HepG2 (cell line): ENCODE data around the gene ZMYND10. TPM values are rescaled to one million over a fixed set of nuclear protein-coding genes. Genes with fewer than 3 reads are reported as not detected.

Experiments
- KLF11 ChIP-seq: IDR thresholded peaks from 2 replicates; pipeline ENCODE4 v1.6.1; 2016; ENCODE audit warnings: missing compliant biosample characterization
- KLF16 ChIP-seq, 2 experiments: sonication (generic) in 1 of 2; formaldehyde crosslinking in 1 of 2; IDR thresholded peaks; 2 replicates each; pipeline versions ENCODE4 v1.6.1 to v1.8.0; 2016 to 2023; ENCODE audit warnings: missing genetic modification reagents in 2 of 2, missing compliant biosample characterization in 1 of 2
- LBX2 ChIP-seq: sonication (generic); formaldehyde crosslinking; IDR thresholded peaks from 2 replicates; pipeline ENCODE4 v1.5.0; 2020; ENCODE audit warnings: missing genetic modification reagents, mild to moderate bottlenecking, borderline replicate concordance
- NR2C2 ChIP-seq: sonication (generic); formaldehyde crosslinking; IDR thresholded peaks from 2 replicates; pipeline ENCODE4 v1.4.0; 2020; ENCODE audit warnings: missing genetic modification reagents, mild to moderate bottlenecking, moderate library complexity, borderline replicate concordance
- POLR2AphosphoS2 ChIP-seq: IDR thresholded peaks from 2 replicates; pipeline ENCODE4 v1.6.1; 2011; ENCODE audit warnings: low read depth, low read length, improper control_type of control experiment
- RXRB ChIP-seq: IDR thresholded peaks from 2 replicates; pipeline ENCODE4 v1.6.1; 2016; ENCODE audit warnings: borderline replicate concordance, missing genetic modification reagents, missing compliant biosample characterization
- TBX3 ChIP-seq: fragments of 450-650 bp; IDR thresholded peaks from 2 replicates; pipeline ENCODE4 v1.6.1; 2017; ENCODE audit warnings: antibody characterized with exemption, mild to moderate bottlenecking, inconsistent platforms, borderline replicate concordance
- YY1 ChIP-seq: IDR thresholded peaks from 2 replicates; pipeline ENCODE4 v1.6.1; 2011; ENCODE audit warnings: low read length, low read depth, moderate library complexity, mild to moderate bottlenecking; ENCODE audit not compliant: insufficient read depth, insufficient replicate concordance
- ZBTB38 ChIP-seq: sonication (generic); formaldehyde crosslinking; IDR thresholded peaks from 2 replicates; pipeline ENCODE4 v1.5.1; 2020; ENCODE audit warnings: mild to moderate bottlenecking, missing genetic modification reagents
- ZEB1 ChIP-seq: IDR thresholded peaks from 2 replicates; pipeline ENCODE4 v1.6.1; 2012; ENCODE audit warnings: mild to moderate bottlenecking, low read depth, inconsistent platforms; ENCODE audit not compliant: insufficient replicate concordance
- ZFAT ChIP-seq: sonication (generic); formaldehyde crosslinking; conservative IDR thresholded peaks from 2 replicates; pipeline ENCODE4 v1.8.1; 2023; ENCODE audit warnings: missing genetic modification reagents, inconsistent platforms
- ZFP36L1 ChIP-seq: sonication (generic); formaldehyde crosslinking; IDR thresholded peaks from 2 replicates; pipeline ENCODE4 v1.8.0; 2022; ENCODE audit warnings: mild to moderate bottlenecking, missing genetic modification reagents, moderate library complexity
- ZIK1 ChIP-seq: sonication (generic); formaldehyde crosslinking; IDR thresholded peaks from 2 replicates; pipeline ENCODE4 v1.5.0; 2020; ENCODE audit warnings: mild to moderate bottlenecking, low read depth, missing genetic modification reagents, borderline replicate concordance
- ZKSCAN5 ChIP-seq: sonication (generic); formaldehyde crosslinking; IDR thresholded peaks from 2 replicates; pipeline ENCODE4 v1.5.1; 2020; ENCODE audit warnings: mild to moderate bottlenecking, missing genetic modification reagents
- ZNF143 ChIP-seq: sonication (generic); formaldehyde crosslinking; IDR thresholded peaks from 2 replicates; pipeline ENCODE4 v1.4.0; 2020; ENCODE audit warnings: missing genetic modification reagents
- ZNF737 ChIP-seq: sonication (generic); formaldehyde crosslinking; IDR thresholded peaks from 2 replicates; pipeline ENCODE4 v1.5.0; 2020; ENCODE audit warnings: missing genetic modification reagents, mild to moderate bottlenecking, borderline replicate concordance
- polyA plus RNA-seq, 8 experiments: library from polyadenylated mRNA; depleted of rRNA in 3 of 8; stranded (reverse) in 7 of 8; unstranded in 1 of 8; fragments of >200 nt; fragmentation: Illumina TruSeq in 4 of 8; extraction: Trizol in 4 of 8; gene quantifications; 2 replicates each; pipeline versions ENCODE4 v1.2.1 to v1.2.3, GENCODE V29; 2011 to 2016; ENCODE audit warnings: low read depth in 4 of 8, missing spikeins in 1 of 8, mixed read lengths in 1 of 8; ENCODE audit not compliant: insufficient read depth in 1 of 8
- total RNA-seq, 5 experiments: library from RNA; depleted of rRNA; stranded (reverse); fragments of >200 nt; fragmentation: Illumina TruSeq; extraction: Trizol; gene quantifications; 2 replicates each; pipeline ENCODE4 v1.2.3, GENCODE V29; 2016; ENCODE audit warnings: low read depth in 1 of 5
- TF ChIP-seq, protein P1 (sequence below), 2 experiments: IDR thresholded peaks; 2 replicates each; pipeline ENCODE4 v1.6.1; 2011 to 2012; ENCODE audit warnings: low read length in 2 of 2, borderline replicate concordance in 1 of 2, low read depth in 1 of 2, mild to moderate bottlenecking in 1 of 2, moderate library complexity in 1 of 2
- TF ChIP-seq, protein P2 (sequence below): sonication (generic); formaldehyde crosslinking; conservative IDR thresholded peaks from 2 replicates; pipeline ENCODE4 v1.4.0; 2020; ENCODE audit warnings: missing genetic modification reagents
- TF ChIP-seq, protein P3 (sequence below): sonication (generic); formaldehyde crosslinking; IDR thresholded peaks from 2 replicates; pipeline ENCODE4 v1.4.0; 2020; ENCODE audit warnings: missing genetic modification reagents, borderline replicate concordance

The ZMYND10 gene
- total and polyA plus RNA-seq, 2 of the 13 experiments (the other 11 are each of a cell fraction or from before 2014, with no cell fraction given) = 0.60 to 0.74 TPM

DNA sequence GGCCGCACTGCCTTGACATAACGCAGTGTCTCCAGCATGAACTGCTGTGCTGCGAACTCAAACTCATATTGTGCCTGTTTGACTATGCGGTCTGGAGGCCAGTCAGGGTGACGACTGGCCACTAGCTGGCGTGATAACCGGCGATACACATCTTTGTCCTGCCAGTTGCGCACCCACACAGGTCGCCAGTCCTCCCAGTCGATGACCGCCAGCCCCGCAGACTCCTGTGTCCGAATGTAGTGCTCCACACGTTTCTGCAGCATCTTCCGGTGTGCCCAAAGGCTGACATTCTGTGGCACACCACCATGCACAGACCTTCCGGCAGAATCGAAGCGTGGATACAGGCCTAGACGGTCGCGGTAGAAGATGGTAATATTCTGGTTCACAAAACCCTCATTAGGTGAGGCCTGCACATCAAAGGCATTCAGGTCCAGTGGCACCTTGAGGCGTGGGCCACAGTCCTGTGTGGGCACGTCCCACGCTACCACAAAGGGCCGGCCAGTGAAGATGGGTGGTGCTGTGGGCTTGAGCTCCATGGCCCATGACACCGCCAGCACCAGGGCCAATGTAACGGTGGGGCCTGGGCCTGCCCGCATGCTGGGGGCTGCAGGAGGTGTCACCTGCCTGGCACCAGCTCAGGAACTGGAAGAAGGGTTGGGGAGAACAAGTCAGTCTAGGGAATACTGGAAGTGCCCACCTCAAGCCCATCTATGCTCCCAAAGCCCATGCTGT, 25.5 kb downstream of the ZMYND10 start (continued):
- TF ChIP-seq NR2C2 (CRISPR knock-in tag) (no peak), POLR2AphosphoS2 (no peak), ZNF143 (CRISPR knock-in tag) (no peak; the same call in 1 of the 2 replicates), ZBTB38 (CRISPR knock-in tag) (peak; percentile 97), TBX3 (no peak), ZKSCAN5 (no peak), ZNF737 (CRISPR knock-in tag) (0 out of 2 replicates have a peak, but pooled peaks have one; percentile 35), KLF16 (CRISPR knock-in tag; IDR thresholded peaks at IDR 0.05) (no peak), YY1 (no peak), LBX2 (CRISPR knock-in tag) (no peak), ZFP36L1 (CRISPR knock-in tag) (no peak), ZEB1 (no peak), ZIK1 (CRISPR knock-in tag) (no peak), ZFAT (CRISPR knock-in tag) (no peak), KLF11 (CRISPR knock-in tag) (no peak), RXRB (no peak)
- TF ChIP-seq, protein P1, sequence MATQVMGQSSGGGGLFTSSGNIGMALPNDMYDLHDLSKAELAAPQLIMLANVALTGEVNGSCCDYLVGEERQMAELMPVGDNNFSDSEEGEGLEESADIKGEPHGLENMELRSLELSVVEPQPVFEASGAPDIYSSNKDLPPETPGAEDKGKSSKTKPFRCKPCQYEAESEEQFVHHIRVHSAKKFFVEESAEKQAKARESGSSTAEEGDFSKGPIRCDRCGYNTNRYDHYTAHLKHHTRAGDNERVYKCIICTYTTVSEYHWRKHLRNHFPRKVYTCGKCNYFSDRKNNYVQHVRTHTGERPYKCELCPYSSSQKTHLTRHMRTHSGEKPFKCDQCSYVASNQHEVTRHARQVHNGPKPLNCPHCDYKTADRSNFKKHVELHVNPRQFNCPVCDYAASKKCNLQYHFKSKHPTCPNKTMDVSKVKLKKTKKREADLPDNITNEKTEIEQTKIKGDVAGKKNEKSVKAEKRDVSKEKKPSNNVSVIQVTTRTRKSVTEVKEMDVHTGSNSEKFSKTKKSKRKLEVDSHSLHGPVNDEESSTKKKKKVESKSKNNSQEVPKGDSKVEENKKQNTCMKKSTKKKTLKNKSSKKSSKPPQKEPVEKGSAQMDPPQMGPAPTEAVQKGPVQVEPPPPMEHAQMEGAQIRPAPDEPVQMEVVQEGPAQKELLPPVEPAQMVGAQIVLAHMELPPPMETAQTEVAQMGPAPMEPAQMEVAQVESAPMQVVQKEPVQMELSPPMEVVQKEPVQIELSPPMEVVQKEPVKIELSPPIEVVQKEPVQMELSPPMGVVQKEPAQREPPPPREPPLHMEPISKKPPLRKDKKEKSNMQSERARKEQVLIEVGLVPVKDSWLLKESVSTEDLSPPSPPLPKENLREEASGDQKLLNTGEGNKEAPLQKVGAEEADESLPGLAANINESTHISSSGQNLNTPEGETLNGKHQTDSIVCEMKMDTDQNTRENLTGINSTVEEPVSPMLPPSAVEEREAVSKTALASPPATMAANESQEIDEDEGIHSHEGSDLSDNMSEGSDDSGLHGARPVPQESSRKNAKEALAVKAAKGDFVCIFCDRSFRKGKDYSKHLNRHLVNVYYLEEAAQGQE (IDR thresholded peaks at IDR 0.05; ENCODE audit: borderline replicate concordance in 1 of 2, low read depth in 1 of 2, low read length in 2 of 2) = no peak
- TF ChIP-seq, protein P2, sequence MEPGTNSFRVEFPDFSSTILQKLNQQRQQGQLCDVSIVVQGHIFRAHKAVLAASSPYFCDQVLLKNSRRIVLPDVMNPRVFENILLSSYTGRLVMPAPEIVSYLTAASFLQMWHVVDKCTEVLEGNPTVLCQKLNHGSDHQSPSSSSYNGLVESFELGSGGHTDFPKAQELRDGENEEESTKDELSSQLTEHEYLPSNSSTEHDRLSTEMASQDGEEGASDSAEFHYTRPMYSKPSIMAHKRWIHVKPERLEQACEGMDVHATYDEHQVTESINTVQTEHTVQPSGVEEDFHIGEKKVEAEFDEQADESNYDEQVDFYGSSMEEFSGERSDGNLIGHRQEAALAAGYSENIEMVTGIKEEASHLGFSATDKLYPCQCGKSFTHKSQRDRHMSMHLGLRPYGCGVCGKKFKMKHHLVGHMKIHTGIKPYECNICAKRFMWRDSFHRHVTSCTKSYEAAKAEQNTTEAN (CRISPR knock-in tag) = no peak
- TF ChIP-seq, protein P3, sequence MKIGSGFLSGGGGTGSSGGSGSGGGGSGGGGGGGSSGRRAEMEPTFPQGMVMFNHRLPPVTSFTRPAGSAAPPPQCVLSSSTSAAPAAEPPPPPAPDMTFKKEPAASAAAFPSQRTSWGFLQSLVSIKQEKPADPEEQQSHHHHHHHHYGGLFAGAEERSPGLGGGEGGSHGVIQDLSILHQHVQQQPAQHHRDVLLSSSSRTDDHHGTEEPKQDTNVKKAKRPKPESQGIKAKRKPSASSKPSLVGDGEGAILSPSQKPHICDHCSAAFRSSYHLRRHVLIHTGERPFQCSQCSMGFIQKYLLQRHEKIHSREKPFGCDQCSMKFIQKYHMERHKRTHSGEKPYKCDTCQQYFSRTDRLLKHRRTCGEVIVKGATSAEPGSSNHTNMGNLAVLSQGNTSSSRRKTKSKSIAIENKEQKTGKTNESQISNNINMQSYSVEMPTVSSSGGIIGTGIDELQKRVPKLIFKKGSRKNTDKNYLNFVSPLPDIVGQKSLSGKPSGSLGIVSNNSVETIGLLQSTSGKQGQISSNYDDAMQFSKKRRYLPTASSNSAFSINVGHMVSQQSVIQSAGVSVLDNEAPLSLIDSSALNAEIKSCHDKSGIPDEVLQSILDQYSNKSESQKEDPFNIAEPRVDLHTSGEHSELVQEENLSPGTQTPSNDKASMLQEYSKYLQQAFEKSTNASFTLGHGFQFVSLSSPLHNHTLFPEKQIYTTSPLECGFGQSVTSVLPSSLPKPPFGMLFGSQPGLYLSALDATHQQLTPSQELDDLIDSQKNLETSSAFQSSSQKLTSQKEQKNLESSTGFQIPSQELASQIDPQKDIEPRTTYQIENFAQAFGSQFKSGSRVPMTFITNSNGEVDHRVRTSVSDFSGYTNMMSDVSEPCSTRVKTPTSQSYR = no peak
